Smooth muscle cell (in vitro differentiated cells): Measurements from ENCODE around the gene GM2A. TPM values are rescaled to one million over a fixed set of nuclear protein-coding genes. Genes with fewer than 3 reads are reported as not detected.

Source experiments
- DNase-seq: peaks from one replicate; lab custom pipeline; 2025; ENCODE audit not compliant: unreplicated experiment; lab: John Stamatoyannopoulos, UW
- H2AFZ ChIP-seq: fragments of 200-600 bp; sonication (generic); 2 replicates; pipeline ENCODE4 v1.6.0; 2016; ENCODE audit warnings: antibody characterized with exemption, low read depth, mild to moderate bottlenecking
- H3F3A ChIP-seq: fragments of 200-600 bp; sonication (generic); 2 replicates; pipeline ENCODE4 v1.6.0; 2017; ENCODE audit warnings: antibody characterized with exemption, low read depth
- H3K27ac ChIP-seq: fragments of 200-600 bp; sonication (generic); 2 replicates; pipeline ENCODE4 v1.5.1; 2016; ENCODE audit warnings: low read depth, mild to moderate bottlenecking
- H3K27me3 ChIP-seq: fragments of 200-600 bp; sonication (generic); 2 replicates; pipeline ENCODE4 v1.6.1; 2016; ENCODE audit warnings: low read depth, mild to moderate bottlenecking
- H3K36me3 ChIP-seq: fragments of 200-600 bp; sonication (generic); 2 replicates; pipeline ENCODE4 v1.5.1; 2016; ENCODE audit warnings: low read depth
- H3K4me1 ChIP-seq: fragments of 200-600 bp; sonication (generic); 2 replicates; pipeline ENCODE4 v1.5.1; 2016; ENCODE audit warnings: low read depth
- H3K4me2 ChIP-seq: fragments of 200-600 bp; sonication (generic); 2 replicates; pipeline ENCODE4 v1.6.0; 2016; ENCODE audit warnings: mild to moderate bottlenecking
- H3K4me3 ChIP-seq: fragments of 200-600 bp; sonication (generic); 2 replicates; pipeline ENCODE4 v1.5.1; 2016; ENCODE audit warnings: mild to moderate bottlenecking
- H3K79me2 ChIP-seq: fragments of 200-600 bp; sonication (generic); 2 replicates; pipeline ENCODE4 v1.6.0; 2016; ENCODE audit warnings: low read depth, mild to moderate bottlenecking
- H3K9ac ChIP-seq: fragments of 200-600 bp; sonication (generic); 2 replicates; pipeline ENCODE4 v1.6.0; 2016; ENCODE audit warnings: low read depth
- H3K9me3 ChIP-seq: fragments of 200-600 bp; sonication (generic); replicated peaks from 2 replicates; pipeline ENCODE4 v1.5.1; 2016; ENCODE audit warnings: low read depth
- H4K20me1 ChIP-seq: fragments of 200-600 bp; sonication (generic); 2 replicates; pipeline ENCODE4 v1.6.0; 2016; ENCODE audit warnings: low read depth
- CTCF ChIP-seq: fragments of 200-600 bp; sonication (generic); IDR thresholded peaks from 2 replicates; pipeline ENCODE4 v1.5.1; 2017; ENCODE audit warnings: borderline replicate concordance, mild to moderate bottlenecking, antibody characterized with exemption; ENCODE audit not compliant: insufficient read depth, poor library complexity, severe bottlenecking
- WGBS: methylation state at CpG from one replicate; pipeline ENCODE4 v1.1.7; 2016; ENCODE audit warnings: low lambda C conversion rate; 5-methylcytosine and 5-hydroxymethylcytosine counted together
- polyA plus RNA-seq: library from polyadenylated mRNA; unstranded; fragments of >200 nt; fragmentation: Nextera tagmentation; extraction: Ambion mirVana; gene quantifications from 2 replicates; pipeline ENCODE4 v1.2.1, GENCODE V29; 2016
- total RNA-seq: library from RNA; depleted of rRNA; stranded (reverse); fragments of >200 nt; gene quantifications from 2 replicates; pipeline ENCODE4 v1.2.3, GENCODE V29; 2014

GM2A gene
- total and polyA plus RNA-seq, 2 experiments from 2014 or later: 16.3 to 36.1 TPM

- 91% methylated on average over 3 of the region's 3 CpGs for WGBS
- H3K4me3 ChIP-seq: no peak overlapping the region
- no peak overlapping the region for H3K4me2 ChIP-seq
These were observed 2.8 kb downstream of the GM2A start for GRCh38 chr5:151255621-151256286.

GRCh38 chr5:151257731-151258181 lies 4.8 kb downstream of the GM2A start:
- H2AFZ ChIP-seq: no peak overlapping the region
- H4K20me1 ChIP-seq: no peaks in the 10 kb centered on the region
- WGBS: 70% methylated on average over 5 of the region's 5 CpGs
- H3K36me3 ChIP-seq: no peaks in the 10 kb centered on the region
- no peak overlapping the region for H3K4me2 ChIP-seq
- H3K9ac ChIP-seq: no peak overlapping the region
- peaks cover 7% of the 10 kb centered on the region for H3K4me1 ChIP-seq
- DNase-seq: no peak
- no peak overlapping the region for H3K4me3 ChIP-seq
- no peaks in the 10 kb centered on the region for H3K9me3 ChIP-seq
- no peak for TF ChIP-seq CTCF
- peaks cover 23% of the 10 kb centered on the region for H3K79me2 ChIP-seq
- H3F3A ChIP-seq: no peaks in the 10 kb centered on the region
- H3K27ac ChIP-seq: peak overlapping the region; percentile 72
- H3K27me3 ChIP-seq: no peaks in the 10 kb centered on the region

More at GRCh38 chr5:151255621-151256286, 2.8 kb downstream of the GM2A start:
- no peaks in the 10 kb centered on the region for H4K20me1 ChIP-seq
- no peak for DNase-seq
- no peak overlapping the region for H2AFZ ChIP-seq
- H3K27me3 ChIP-seq: no peaks in the 10 kb centered on the region
- H3F3A ChIP-seq: no peaks in the 10 kb centered on the region
- H3K79me2 ChIP-seq: peaks cover 23% of the 10 kb centered on the region
- no peaks in the 10 kb centered on the region for H3K36me3 ChIP-seq
- no peak for TF ChIP-seq CTCF
- H3K9ac ChIP-seq: no peak overlapping the region
- no peak overlapping the region for H3K27ac ChIP-seq
- H3K4me1 ChIP-seq: peaks cover 7% of the 10 kb centered on the region
- H3K9me3 ChIP-seq: no peaks in the 10 kb centered on the region

- no peaks in the 10 kb centered on the region for H3K9me3 ChIP-seq
- H3K9ac ChIP-seq: peak overlapping the region; percentile 30
- H3K27ac ChIP-seq: peak overlapping the region; percentile 72
- no peaks in the 10 kb centered on the region for H3K36me3 ChIP-seq
- DNase-seq: no peak
- no peaks in the 10 kb centered on the region for H3F3A ChIP-seq
- peaks cover 23% of the 10 kb centered on the region for H3K79me2 ChIP-seq
- WGBS: 67% methylated on average over 7 of the region's 7 CpGs
- H3K27me3 ChIP-seq: no peaks in the 10 kb centered on the region
- no peak overlapping the region for H3K4me3 ChIP-seq
- no peak for TF ChIP-seq CTCF
- no peak overlapping the region for H3K4me2 ChIP-seq
- H3K4me1 ChIP-seq: peaks cover 7% of the 10 kb centered on the region
- no peak overlapping the region for H2AFZ ChIP-seq
- no peaks in the 10 kb centered on the region for H4K20me1 ChIP-seq
These were observed 5.2 kb downstream of the GM2A start for GRCh38 chr5:151258201-151258611.

GRCh38 chr5:151258816-151259215 lies 5.8 kb downstream of the GM2A start:
- Histone ChIP-seq H3K4me3 (no peak overlapping the region), H3K4me2 (no peak overlapping the region), H3F3A (no peaks in the 10 kb centered on the region), H4K20me1 (no peaks in the 10 kb centered on the region), H3K79me2 (peaks cover 18% of the 10 kb centered on the region), H3K27ac (peak overlapping the region; percentile 72), H3K27me3 (no peaks in the 10 kb centered on the region), H3K9ac (no peak overlapping the region), H2AFZ (no peak overlapping the region), H3K36me3 (no peaks in the 10 kb centered on the region), H3K9me3 (no peaks in the 10 kb centered on the region), H3K4me1 (peaks cover 3% of the 10 kb centered on the region)
- no peak for DNase-seq
- 0% methylated on average over 1 of the region's 1 CpG for WGBS
- TF ChIP-seq CTCF: no peak
